Subcutaneous abdominal adipose tissue (tissue), 5 donors: ENCODE results near the gene SLC16A13.

ENCODE experiments used
- H3K27ac ChIP-seq: one replicate; pipeline ENCODE4 v1.7.0; 2013; ENCODE audit warnings: low read depth, mild to moderate bottlenecking, inconsistent platforms, low read length, moderate library complexity
- H3K27me3 ChIP-seq, 5 donors: one replicate each; pipeline ENCODE4 v1.7.0; 2013; ENCODE audit warnings: low read length in 5 of 5, inconsistent platforms in 1 of 5; ENCODE audit not compliant: control insufficient read depth in 5 of 5, insufficient read depth in 4 of 5
- H3K36me3 ChIP-seq, 5 donors: one replicate each; pipeline ENCODE4 v1.7.0; 2013; ENCODE audit warnings: low read length in 5 of 5; ENCODE audit not compliant: control insufficient read depth in 5 of 5, insufficient read depth in 5 of 5
- H3K4me1 ChIP-seq, 5 donors: one replicate each; pipeline ENCODE4 v1.7.0; 2013; ENCODE audit warnings: low read length in 5 of 5, mild to moderate bottlenecking in 3 of 5, moderate library complexity in 1 of 5; ENCODE audit not compliant: control insufficient read depth in 5 of 5, insufficient read depth in 5 of 5
- H3K4me3 ChIP-seq, 5 donors: one replicate each; pipeline ENCODE4 v1.7.0; 2013; ENCODE audit warnings: low read length in 5 of 5, low read depth in 1 of 5
- H3K9ac ChIP-seq, 5 donors: one replicate each; pipeline ENCODE4 v1.7.0; 2013; ENCODE audit warnings: low read length in 5 of 5, mild to moderate bottlenecking in 4 of 5, moderate library complexity in 3 of 5
- H3K9me3 ChIP-seq, 5 donors: one replicate each; pipeline ENCODE4 v1.7.0; 2013; ENCODE audit warnings: low read length in 5 of 5; ENCODE audit not compliant: control insufficient read depth in 5 of 5
- donor health status: healthy.
- donor health status: healthy.
- donor health status: healthy.
- donor health status: healthy.
- donor health status: healthy.

Gene SLC16A13

DNA sequence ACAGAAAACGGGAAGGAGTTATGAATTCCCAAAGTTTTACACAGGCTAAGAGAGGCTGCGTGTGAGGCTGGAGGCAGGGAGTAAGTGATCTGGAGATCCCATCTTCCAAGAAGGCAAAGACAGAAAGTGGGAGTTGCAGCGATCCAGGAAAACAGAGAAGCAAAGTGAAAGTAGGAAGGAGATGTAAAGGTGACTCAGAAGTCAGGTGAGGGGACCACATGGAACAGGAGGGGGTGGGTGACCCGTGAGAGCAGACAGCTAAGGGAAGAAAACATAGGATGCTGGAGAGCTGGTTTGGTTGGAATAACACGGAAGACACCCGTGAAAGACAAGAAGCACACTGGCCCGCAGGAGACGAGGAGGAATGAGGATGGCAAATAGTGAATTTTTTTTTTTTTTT, 38.6 kb upstream of the SLC16A13 start:
- Histone ChIP-seq H3K9ac (no peak overlapping the region), H3K36me3 (peaks cover 9 to 55% (median 48%) of the 10 kb centered on the region in 5 donors), H3K27ac (no peak overlapping the region), H3K4me3 (no peak overlapping the region), H3K9me3 (no peaks in the 10 kb centered on the region), H3K4me1 (peaks cover 0 to 15% (median 12%) of the 10 kb centered on the region in 5 donors), H3K27me3 (no peaks in the 10 kb centered on the region)

DNA sequence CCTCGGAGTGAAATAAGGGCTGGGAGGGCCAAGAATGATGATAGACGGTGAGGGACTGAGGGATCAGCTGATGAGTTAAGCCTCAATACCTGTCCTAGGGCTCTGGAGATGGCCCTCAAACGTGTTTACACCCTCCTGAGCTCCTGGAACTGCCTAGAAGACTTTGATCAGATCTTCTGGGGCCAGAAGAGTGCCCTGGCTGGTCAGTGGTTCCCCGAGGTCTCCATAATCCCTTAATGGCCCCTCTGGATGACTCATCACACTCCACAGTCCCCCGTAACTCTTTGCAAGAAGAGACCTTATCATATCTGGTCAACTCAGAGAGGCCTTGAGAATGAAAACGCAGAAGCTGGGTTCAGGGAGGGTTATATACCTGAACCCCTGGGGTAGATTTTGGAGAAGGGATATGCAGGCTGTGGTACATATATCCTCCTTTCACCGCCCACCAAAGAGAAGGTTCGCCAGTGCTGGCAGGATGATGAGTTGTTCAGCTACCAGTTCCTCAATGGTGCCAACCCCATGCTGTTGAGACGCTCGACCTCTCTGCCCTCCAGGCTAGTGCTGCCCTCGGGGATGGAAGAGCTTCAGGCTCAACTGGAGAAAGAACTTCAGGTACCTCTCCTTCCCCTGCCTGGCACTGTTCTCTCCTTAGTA, 36.8 kb upstream of the SLC16A13 start:
- no peaks in the 10 kb centered on the region for H3K27me3 ChIP-seq
- H3K4me1 ChIP-seq: peaks cover 0 to 15% (median 12%) of the 10 kb centered on the region in 5 donors
- H3K9ac ChIP-seq: no peak overlapping the region
- H3K36me3 ChIP-seq: peaks cover 10 to 66% (median 57%) of the 10 kb centered on the region in 5 donors
- H3K9me3 ChIP-seq: no peaks in the 10 kb centered on the region
- no peak overlapping the region for H3K27ac ChIP-seq
- H3K4me3 ChIP-seq: no peak overlapping the region

- H3K36me3 ChIP-seq: peaks cover 10 to 68% (median 59%) of the 10 kb centered on the region in 5 donors
- no peak overlapping the region for H3K27ac ChIP-seq
- no peak overlapping the region for H3K4me3 ChIP-seq
- H3K4me1 ChIP-seq: peaks cover 0 to 3% (median 2%) of the 10 kb centered on the region in 5 donors
- H3K9ac ChIP-seq: no peak overlapping the region
- H3K9me3 ChIP-seq: no peaks in the 10 kb centered on the region
- H3K27me3 ChIP-seq: no peaks in the 10 kb centered on the region
Measured at GRCh38 chr17:7001318-7001961, 34.4 kb upstream of the SLC16A13 start.

GRCh38 chr17:7002288-7003047, 33.3 kb upstream of the SLC16A13 start:
- Histone ChIP-seq H3K27me3 (no peaks in the 10 kb centered on the region), H3K9ac (no peak overlapping the region), H3K9me3 (no peaks in the 10 kb centered on the region), H3K4me1 (no peaks in the 10 kb centered on the region), H3K27ac (no peak overlapping the region), H3K4me3 (no peak overlapping the region), H3K36me3 (peaks cover 10 to 69% (median 55%) of the 10 kb centered on the region in 5 donors)

DNA sequence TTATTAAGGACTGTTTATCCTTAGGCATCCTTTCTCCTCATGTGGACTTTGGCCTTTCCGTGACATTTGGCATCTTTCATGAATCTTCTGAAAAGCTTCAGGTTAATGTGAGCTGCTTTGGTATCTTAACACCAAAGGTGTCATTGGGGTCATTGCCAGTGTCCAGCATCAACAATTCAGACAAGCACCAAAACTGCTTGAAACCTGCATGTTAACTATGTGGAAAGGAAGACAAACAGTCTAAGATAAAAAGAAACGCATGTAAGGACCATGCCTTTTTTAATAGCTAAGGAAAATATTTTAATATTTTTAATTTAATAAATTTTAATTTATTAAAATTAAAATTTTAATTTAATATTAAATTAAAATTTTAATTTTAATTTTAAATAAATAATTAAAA, 32.1 kb upstream of the SLC16A13 start:
- Histone ChIP-seq H3K36me3 (peaks cover 6 to 62% (median 45%) of the 10 kb centered on the region in 5 donors), H3K27me3 (no peaks in the 10 kb centered on the region), H3K9me3 (no peaks in the 10 kb centered on the region)

GRCh38 chr17:7004398-7005253, 31.2 kb upstream of the SLC16A13 start:
- Histone ChIP-seq H3K27ac (no peak overlapping the region), H3K36me3 (peaks cover 6 to 55% (median 41%) of the 10 kb centered on the region in 5 donors), H3K9me3 (no peaks in the 10 kb centered on the region)

More for the DNA sequence above, 32.1 kb upstream of the SLC16A13 start:
- Histone ChIP-seq H3K4me3 (no peak overlapping the region), H3K27ac (no peak overlapping the region), H3K4me1 (no peaks in the 10 kb centered on the region), H3K9ac (no peak overlapping the region)

GRCh38 chr17:7005716-7006115, 30.1 kb upstream of the SLC16A13 start:
- no peaks in the 10 kb centered on the region for H3K27me3 ChIP-seq
- H3K4me3 ChIP-seq: no peak overlapping the region
- peaks cover under 1 to 14% (median 12%) of the 10 kb centered on the region in 5 donors for H3K4me1 ChIP-seq
- no peak overlapping the region for H3K27ac ChIP-seq
- H3K9ac ChIP-seq: no peak overlapping the region
- H3K36me3 ChIP-seq: peaks cover 6 to 48% (median 33%) of the 10 kb centered on the region in 5 donors
- H3K9me3 ChIP-seq: no peaks in the 10 kb centered on the region

More at GRCh38 chr17:7004398-7005253, 31.2 kb upstream of the SLC16A13 start:
- H3K4me1 ChIP-seq: peaks cover 0 to 3% (median 2%) of the 10 kb centered on the region in 5 donors
- no peaks in the 10 kb centered on the region for H3K27me3 ChIP-seq
- no peak overlapping the region for H3K4me3 ChIP-seq
- no peak overlapping the region for H3K9ac ChIP-seq

DNA sequence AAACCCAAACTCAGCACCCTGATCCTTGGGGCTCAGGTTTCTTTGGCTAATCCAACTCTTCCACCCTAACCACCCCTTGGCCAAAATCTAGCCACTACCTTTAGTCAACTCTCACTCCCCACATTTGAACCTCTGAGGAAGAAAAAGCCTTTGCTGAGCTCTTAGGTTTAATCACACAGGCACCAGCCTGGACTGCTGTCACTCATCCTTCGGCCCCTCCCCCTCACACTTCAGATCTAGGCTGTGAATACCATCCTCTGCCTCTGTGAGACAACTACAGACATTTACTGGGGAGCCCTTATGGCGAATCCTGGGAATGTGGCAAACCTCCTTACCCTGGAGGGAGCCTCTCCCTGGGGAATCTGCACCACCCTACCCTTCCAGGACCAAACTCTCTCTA, 28.7 kb upstream of the SLC16A13 start:
- Histone ChIP-seq H3K9me3 (no peaks in the 10 kb centered on the region), H3K27me3 (no peaks in the 10 kb centered on the region), H3K9ac (no peak overlapping the region), H3K4me3 (no peak overlapping the region), H3K4me1 (peaks cover 5 to 26% (median 25%) of the 10 kb centered on the region in 5 donors), H3K27ac (no peak overlapping the region), H3K36me3 (peaks cover 1 to 34% (median 19%) of the 10 kb centered on the region in 5 donors)

DNA sequence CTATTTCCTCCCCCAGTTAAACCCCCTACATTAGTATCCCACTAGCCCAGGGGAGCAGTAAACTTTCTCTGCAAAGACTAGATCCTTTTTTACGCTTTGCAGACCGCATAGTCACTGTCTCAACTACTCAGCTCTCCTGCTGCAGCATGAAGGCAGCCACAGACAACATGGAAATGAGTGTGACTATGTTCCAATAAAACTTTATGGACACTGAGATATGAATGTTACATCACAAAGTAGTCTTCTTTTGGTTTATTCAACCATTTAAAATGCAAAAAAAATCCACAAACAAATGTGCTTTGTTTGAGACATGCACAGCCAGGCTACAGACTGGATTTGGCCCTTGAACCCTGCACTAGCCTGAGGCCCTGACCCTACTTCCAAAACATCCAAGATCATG, 25.3 kb upstream of the SLC16A13 start:
- H3K9me3 ChIP-seq: no peaks in the 10 kb centered on the region
- H3K9ac ChIP-seq: peak overlapping the region in 2 of 5 donors; percentile 13 to 99
- H3K36me3 ChIP-seq: peaks cover 0 to 22% (median 9%) of the 10 kb centered on the region in 5 donors
- H3K27me3 ChIP-seq: no peaks in the 10 kb centered on the region
- H3K4me1 ChIP-seq: peaks cover 13 to 50% (median 45%) of the 10 kb centered on the region in 5 donors
- peak overlapping the region in 3 of 5 donors; percentile 90 to 97 (median 90) for H3K4me3 ChIP-seq
- no peak overlapping the region for H3K27ac ChIP-seq
